HepG2 (cell line): Measurements from ENCODE around the gene C6orf136. TPM values are rescaled to one million over a fixed set of nuclear protein-coding genes. Genes with fewer than 3 reads are reported as not detected.

ENCODE experiments used
- ATRX ChIP-seq: sonication (generic); formaldehyde crosslinking; IDR thresholded peaks from 2 replicates; pipeline ENCODE4 v1.4.0; 2020; ENCODE audit warnings: missing genetic modification reagents, borderline replicate concordance
- CAMTA2 ChIP-seq: sonication (generic); formaldehyde crosslinking; IDR thresholded peaks from 2 replicates; pipeline ENCODE4 v1.4.0; 2020; ENCODE audit warnings: mild to moderate bottlenecking, missing genetic modification reagents, borderline replicate concordance
- CCAR2 ChIP-seq: fragments of 200-400 bp; formaldehyde crosslinking; optimal IDR thresholded peaks from 2 replicates; pipeline ENCODE3; 2018; ENCODE audit warnings: low read depth, mild to moderate bottlenecking, low read length, moderate library complexity
- FOXJ3 ChIP-seq: sonication (generic); formaldehyde crosslinking; IDR thresholded peaks from 2 replicates; pipeline ENCODE4 v1.4.0; 2020; ENCODE audit warnings: missing genetic modification reagents, mild to moderate bottlenecking, borderline replicate concordance
- NBN ChIP-seq: fragments of 450-650 bp; conservative IDR thresholded peaks from 2 replicates; pipeline ENCODE4 v1.6.1; 2017
- POGK ChIP-seq: sonication (generic); formaldehyde crosslinking; conservative IDR thresholded peaks from 2 replicates; pipeline ENCODE4 v1.8.0; 2022; ENCODE audit warnings: mild to moderate bottlenecking, moderate library complexity, missing genetic modification reagents
- SNAPC2 ChIP-seq: sonication (generic); formaldehyde crosslinking; IDR thresholded peaks from 2 replicates; pipeline ENCODE4 v1.8.1; 2022; ENCODE audit warnings: mild to moderate bottlenecking, missing genetic modification reagents
- SRSF9 ChIP-seq: fragments of 200-400 bp; formaldehyde crosslinking; IDR thresholded peaks from 2 replicates; pipeline ENCODE4 v1.6.1; 2018; ENCODE audit warnings: borderline replicate concordance, mild to moderate bottlenecking, low read depth, low read length; ENCODE audit not compliant: insufficient read depth, poor library complexity, severe bottlenecking
- STAT6 ChIP-seq: sonication (generic); formaldehyde crosslinking; IDR thresholded peaks from 2 replicates; pipeline ENCODE4 v1.4.0; 2020; ENCODE audit warnings: missing genetic modification reagents, mild to moderate bottlenecking, borderline replicate concordance
- SUZ12 ChIP-seq: fragments of 150-350 bp; IDR thresholded peaks from 2 replicates; pipeline ENCODE4 v1.6.1; 2014; ENCODE audit warnings: low read depth, low read length
- TOPORS ChIP-seq: sonication (generic); formaldehyde crosslinking; IDR thresholded peaks from 2 replicates; pipeline ENCODE4 v1.8.0; 2023; ENCODE audit warnings: mild to moderate bottlenecking, missing genetic modification reagents
- ZBED4 ChIP-seq: sonication (generic); formaldehyde crosslinking; IDR thresholded peaks from 2 replicates; pipeline ENCODE4 v1.4.0; 2020; ENCODE audit warnings: missing genetic modification reagents, borderline replicate concordance
- ZFP62 ChIP-seq: sonication (generic); formaldehyde crosslinking; IDR thresholded peaks from 2 replicates; pipeline ENCODE4 v1.4.0; 2020; ENCODE audit warnings: missing genetic modification reagents
- ZFP90 ChIP-seq: sonication (generic); formaldehyde crosslinking; IDR thresholded peaks from 2 replicates; pipeline ENCODE4 v1.8.0; 2022; ENCODE audit warnings: missing genetic modification reagents, mild to moderate bottlenecking, inconsistent platforms, borderline replicate concordance
- ZMYM3 ChIP-seq: sonication (generic); formaldehyde crosslinking; IDR thresholded peaks from 2 replicates; pipeline ENCODE4 v1.5.1; 2020; ENCODE audit warnings: mild to moderate bottlenecking, missing genetic modification reagents
- ZNF251 ChIP-seq: sonication (generic); formaldehyde crosslinking; IDR thresholded peaks from 2 replicates; pipeline ENCODE4 v1.9.0; 2021; ENCODE audit warnings: mild to moderate bottlenecking, missing genetic modification reagents
- ZNF343 ChIP-seq: sonication (generic); formaldehyde crosslinking; IDR thresholded peaks from 2 replicates; pipeline ENCODE4 v1.4.0; 2020; ENCODE audit warnings: mild to moderate bottlenecking, missing genetic modification reagents
- ZNF496 ChIP-seq: sonication (generic); formaldehyde crosslinking; IDR thresholded peaks from 2 replicates; pipeline ENCODE4 v1.8.1; 2023; ENCODE audit warnings: mild to moderate bottlenecking, moderate library complexity, missing genetic modification reagents; ENCODE audit not compliant: insufficient replicate concordance
- ZNF572 ChIP-seq: sonication (generic); formaldehyde crosslinking; IDR thresholded peaks from 2 replicates; pipeline ENCODE4 v1.5.1; 2020; ENCODE audit warnings: mild to moderate bottlenecking, missing genetic modification reagents
- ZNF7 ChIP-seq: IDR thresholded peaks from 2 replicates; pipeline ENCODE4 v1.6.1; 2016; ENCODE audit warnings: missing biosample characterization, missing genetic modification reagents
- ZNF792 ChIP-seq: IDR thresholded peaks from 2 replicates; pipeline ENCODE4 v1.6.1; 2016
- polyA plus RNA-seq, 8 experiments: library from polyadenylated mRNA; depleted of rRNA in 3 of 8; stranded (reverse) in 7 of 8; unstranded in 1 of 8; fragments of >200 nt; fragmentation: Illumina TruSeq in 4 of 8; extraction: Trizol in 4 of 8; gene quantifications; 2 replicates each; pipeline versions ENCODE4 v1.2.1 to v1.2.3, GENCODE V29; 2011 to 2016; ENCODE audit warnings: low read depth in 4 of 8, missing spikeins in 1 of 8, mixed read lengths in 1 of 8; ENCODE audit not compliant: insufficient read depth in 1 of 8
- total RNA-seq, 5 experiments: library from RNA; depleted of rRNA; stranded (reverse); fragments of >200 nt; fragmentation: Illumina TruSeq; extraction: Trizol; gene quantifications; 2 replicates each; pipeline ENCODE4 v1.2.3, GENCODE V29; 2016; ENCODE audit warnings: low read depth in 1 of 5

The C6orf136 gene
- total and polyA plus RNA-seq, 2 of the 13 experiments (the other 11 are each of a cell fraction or from before 2014, with no cell fraction given), result 12.0 to 26.2 TPM

- TF ChIP-seq ZNF792 (CRISPR knock-in tag) (peak; percentile 87), CCAR2 (peak; percentile 61), ZFP90 (CRISPR knock-in tag) (peak; percentile 79; the same call in 1 of the 2 replicates), ZNF343 (CRISPR knock-in tag) (0 out of 2 replicates have a peak, but pooled peaks have one; percentile 9), FOXJ3 (no peak), ZMYM3 (CRISPR knock-in tag) (no peak), SRSF9 (no peak), POGK (CRISPR knock-in tag) (peak; percentile 58; the same call in 1 of the 2 replicates), SNAPC2 (CRISPR knock-in tag) (peak; percentile 66; the same call in 1 of the 2 replicates), ZBED4 (CRISPR knock-in tag) (peak; percentile 30; the same call in 1 of the 2 replicates), NBN (no peak), ZNF496 (CRISPR knock-in tag) (no peak), CAMTA2 (CRISPR knock-in tag) (0 out of 2 replicates have a peak, but pooled peaks have one; percentile 13), ZNF7 (CRISPR knock-in tag) (no peak), SUZ12 (no peak), ZNF572 (CRISPR knock-in tag) (no peak), ZFP62 (CRISPR knock-in tag) (no peak), STAT6 (CRISPR knock-in tag) (peak; percentile 20; the same call in 1 of the 2 replicates), ATRX (CRISPR knock-in tag) (no peak), ZNF251 (CRISPR knock-in tag) (no peak), TOPORS (CRISPR knock-in tag) (peak; percentile 62; the same call in 1 of the 2 replicates)
Observed at GRCh38 chr6:30617565-30618269, 29.2 kb upstream of the C6orf136 start, which contains the start of gene MRPS18B (continued).
